Keratinocyte (primary cell): ENCODE results near the gene TLR10.
"Not testable (repeated sequence)": the region's sequence is repeated elsewhere in the genome, so short reads cannot be mapped to it uniquely, and the experiment has no call there.

Experiments
- EZH2 ChIP-seq: IDR thresholded peaks from one replicate; pipeline ENCODE4 v1.6.1; 2012; ENCODE audit warnings: inconsistent platforms, mild to moderate bottlenecking, low read length, moderate library complexity
- TF ChIP-seq, protein P1 (sequence below), 3 experiments: IDR thresholded peaks in 1 of 3; conservative IDR thresholded peaks in 1 of 3; optimal IDR thresholded peaks in 1 of 3; 2 replicates in 2 of 3; 3 replicates in 1 of 3; pipeline versions ENCODE3 to v1.5.1; 2011; ENCODE audit warnings: low read length in 3 of 3, mild to moderate bottlenecking in 3 of 3, moderate library complexity in 2 of 3, control low read depth in 1 of 3, inconsistent platforms in 1 of 3; ENCODE audit not compliant: insufficient read depth in 2 of 3; ENCODE audit errors: extremely low read depth in 1 of 3

DNA sequence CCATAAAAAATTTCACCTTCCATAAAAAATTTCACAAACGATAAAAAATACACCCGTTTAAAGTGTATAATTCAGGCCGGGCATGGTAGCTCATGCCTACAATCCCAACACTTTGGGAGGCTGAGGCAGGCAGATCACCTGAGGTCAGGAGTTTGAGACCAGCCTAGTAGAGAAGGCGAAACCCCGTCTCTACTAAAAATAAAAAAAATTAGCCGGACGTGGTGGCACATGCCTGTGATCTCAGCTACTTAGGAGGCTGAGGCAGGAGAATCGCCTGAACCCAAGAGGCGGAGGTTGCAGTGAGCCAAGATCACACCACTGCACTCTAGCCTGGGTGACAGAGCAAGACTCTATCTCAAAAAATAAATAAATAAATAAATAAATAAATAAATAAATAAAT, 23.5 kb upstream of the TLR10 start:
- not testable (repeated sequence) for TF ChIP-seq EZH2
- TF ChIP-seq, protein P1, sequence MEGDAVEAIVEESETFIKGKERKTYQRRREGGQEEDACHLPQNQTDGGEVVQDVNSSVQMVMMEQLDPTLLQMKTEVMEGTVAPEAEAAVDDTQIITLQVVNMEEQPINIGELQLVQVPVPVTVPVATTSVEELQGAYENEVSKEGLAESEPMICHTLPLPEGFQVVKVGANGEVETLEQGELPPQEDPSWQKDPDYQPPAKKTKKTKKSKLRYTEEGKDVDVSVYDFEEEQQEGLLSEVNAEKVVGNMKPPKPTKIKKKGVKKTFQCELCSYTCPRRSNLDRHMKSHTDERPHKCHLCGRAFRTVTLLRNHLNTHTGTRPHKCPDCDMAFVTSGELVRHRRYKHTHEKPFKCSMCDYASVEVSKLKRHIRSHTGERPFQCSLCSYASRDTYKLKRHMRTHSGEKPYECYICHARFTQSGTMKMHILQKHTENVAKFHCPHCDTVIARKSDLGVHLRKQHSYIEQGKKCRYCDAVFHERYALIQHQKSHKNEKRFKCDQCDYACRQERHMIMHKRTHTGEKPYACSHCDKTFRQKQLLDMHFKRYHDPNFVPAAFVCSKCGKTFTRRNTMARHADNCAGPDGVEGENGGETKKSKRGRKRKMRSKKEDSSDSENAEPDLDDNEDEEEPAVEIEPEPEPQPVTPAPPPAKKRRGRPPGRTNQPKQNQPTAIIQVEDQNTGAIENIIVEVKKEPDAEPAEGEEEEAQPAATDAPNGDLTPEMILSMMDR (optimal IDR thresholded peaks at IDR 0.05 in 1 of 3, IDR thresholded peaks at IDR 0.05 in 1 of 3, conservative IDR thresholded peaks at IDR 0.05 in 1 of 3; ENCODE audit: extremely low read depth in 1 of 3, insufficient read depth in 2 of 3, low read length in 3 of 3) = not testable (repeated sequence)
